Mucosa of stomach (tissue), 1 donor: ENCODE results near the gene PTPN14.

Source experiments
- H3K27me3 ChIP-seq: one replicate; pipeline ENCODE4 v1.7.0; 2013; ENCODE audit warnings: mild to moderate bottlenecking, low read length; ENCODE audit not compliant: control insufficient read depth, insufficient read depth
- H3K36me3 ChIP-seq: one replicate; pipeline ENCODE4 v1.7.0; 2013; ENCODE audit warnings: low read length; ENCODE audit not compliant: control insufficient read depth, insufficient read depth
- H3K4me1 ChIP-seq: one replicate; pipeline ENCODE4 v1.7.0; 2013; ENCODE audit warnings: mild to moderate bottlenecking, low read length; ENCODE audit not compliant: control insufficient read depth, insufficient read depth
- H3K4me3 ChIP-seq: one replicate; pipeline ENCODE4 v1.7.0; 2013; ENCODE audit warnings: low read length
- H3K9ac ChIP-seq: one replicate; pipeline ENCODE4 v1.7.0; 2013; ENCODE audit warnings: mild to moderate bottlenecking, low read length, moderate library complexity
- H3K9me3 ChIP-seq: one replicate; pipeline ENCODE4 v1.7.0; 2013; ENCODE audit warnings: mild to moderate bottlenecking, low read length, moderate library complexity; ENCODE audit not compliant: control insufficient read depth
- donor health status: Pancreatic carcinoma.

PTPN14 gene

DNA sequence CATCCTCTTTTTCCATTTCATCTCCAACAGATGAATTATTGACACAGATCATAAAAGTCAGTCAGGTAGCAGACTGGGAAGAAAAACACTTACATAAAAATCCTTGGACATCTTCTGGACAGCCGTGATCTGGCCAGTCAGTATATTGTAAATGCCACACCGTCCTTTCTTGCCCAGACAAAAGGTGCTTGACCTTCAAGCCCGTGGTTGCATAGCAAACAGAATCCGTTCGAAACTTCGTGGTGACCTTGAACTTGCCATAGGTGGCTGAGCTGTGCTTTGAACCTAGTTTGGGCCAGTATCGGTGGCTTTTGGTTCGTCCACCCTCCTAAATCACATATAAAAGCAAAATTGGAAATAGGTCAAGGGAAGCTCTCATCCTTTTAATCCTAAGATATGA is 182.0 kb downstream of the PTPN14 start:
- Histone ChIP-seq H3K27me3 (no peaks in the 10 kb centered on the region), H3K4me1 (no peaks in the 10 kb centered on the region), H3K36me3 (no peaks in the 10 kb centered on the region), H3K9me3 (no peaks in the 10 kb centered on the region), H3K4me3 (no peak overlapping the region), H3K9ac (no peak overlapping the region)

DNA sequence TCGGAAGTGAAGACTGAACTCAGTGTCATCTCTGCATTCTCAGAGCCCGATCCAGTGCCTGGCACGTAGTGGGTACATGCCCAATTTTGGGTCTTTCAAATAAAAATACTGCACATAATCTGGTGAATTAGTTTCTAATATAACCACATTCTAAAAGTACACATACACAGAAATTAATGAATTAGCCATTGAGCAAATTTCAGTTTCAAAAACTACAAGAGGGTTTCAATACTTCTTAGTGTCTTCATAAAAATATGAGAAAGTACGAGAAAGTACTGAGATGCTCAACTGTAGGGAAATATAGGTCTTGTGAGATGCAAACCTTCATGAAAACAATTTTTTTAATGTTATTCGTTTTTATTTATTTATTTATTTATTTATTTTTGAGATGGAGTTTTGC is 183.6 kb downstream of the PTPN14 start:
- no peaks in the 10 kb centered on the region for H3K27me3 ChIP-seq
- H3K9me3 ChIP-seq: no peaks in the 10 kb centered on the region
- H3K4me3 ChIP-seq: no peak overlapping the region
- no peaks in the 10 kb centered on the region for H3K36me3 ChIP-seq
- H3K9ac ChIP-seq: no peak overlapping the region
- no peaks in the 10 kb centered on the region for H3K4me1 ChIP-seq

DNA sequence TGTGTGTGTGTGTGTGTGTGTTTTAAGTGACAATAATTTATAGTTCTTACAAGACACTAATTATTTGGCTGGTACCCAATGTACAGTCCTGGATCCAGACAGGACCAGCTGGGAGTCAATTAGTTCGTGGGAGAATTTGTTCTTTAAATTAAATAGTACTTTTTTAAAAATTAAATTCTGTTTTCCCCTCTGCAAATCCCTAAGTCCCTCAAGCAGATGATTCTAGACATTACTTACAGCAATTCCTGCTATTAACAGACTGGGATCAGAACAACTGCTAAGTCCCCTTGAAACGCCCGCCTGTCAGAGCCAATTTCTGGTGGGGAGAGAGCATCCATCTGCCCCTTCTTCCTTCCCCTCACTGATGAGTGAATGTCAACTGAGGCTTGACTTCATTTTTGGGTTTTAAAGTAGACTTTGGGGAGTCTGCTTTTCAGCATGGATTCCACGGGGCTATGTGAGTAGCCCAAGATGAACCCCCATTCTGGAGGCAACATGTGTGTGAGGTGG is 186.6 kb downstream of the PTPN14 start:
- Histone ChIP-seq H3K4me1 (no peaks in the 10 kb centered on the region), H3K9ac (no peak overlapping the region), H3K4me3 (no peak overlapping the region), H3K27me3 (no peaks in the 10 kb centered on the region), H3K36me3 (peaks cover 7% of the 10 kb centered on the region), H3K9me3 (no peaks in the 10 kb centered on the region)

DNA sequence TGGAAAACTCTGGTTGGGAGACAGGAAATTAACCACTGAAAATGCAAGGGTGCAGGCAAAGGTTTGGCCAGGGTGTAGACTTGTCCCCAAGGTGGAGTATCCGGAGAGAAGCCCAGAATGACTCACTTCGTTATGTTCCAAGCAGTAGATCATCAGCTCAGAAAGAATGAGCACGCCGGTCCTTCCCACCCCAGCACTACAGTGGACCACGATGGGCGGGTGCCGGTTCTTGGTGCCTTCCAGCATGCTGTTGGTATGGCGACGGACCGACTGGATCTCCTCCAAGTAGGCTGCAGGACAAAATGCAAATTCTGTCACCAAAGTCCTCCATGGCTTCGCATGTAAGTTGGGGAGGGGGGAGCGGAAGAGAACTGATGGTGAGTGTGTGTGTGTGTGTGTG is 187.0 kb downstream of the PTPN14 start:
- Histone ChIP-seq H3K9ac (no peak overlapping the region), H3K4me3 (no peak overlapping the region), H3K4me1 (no peaks in the 10 kb centered on the region), H3K27me3 (no peaks in the 10 kb centered on the region), H3K9me3 (no peaks in the 10 kb centered on the region), H3K36me3 (peaks cover 7% of the 10 kb centered on the region)

DNA sequence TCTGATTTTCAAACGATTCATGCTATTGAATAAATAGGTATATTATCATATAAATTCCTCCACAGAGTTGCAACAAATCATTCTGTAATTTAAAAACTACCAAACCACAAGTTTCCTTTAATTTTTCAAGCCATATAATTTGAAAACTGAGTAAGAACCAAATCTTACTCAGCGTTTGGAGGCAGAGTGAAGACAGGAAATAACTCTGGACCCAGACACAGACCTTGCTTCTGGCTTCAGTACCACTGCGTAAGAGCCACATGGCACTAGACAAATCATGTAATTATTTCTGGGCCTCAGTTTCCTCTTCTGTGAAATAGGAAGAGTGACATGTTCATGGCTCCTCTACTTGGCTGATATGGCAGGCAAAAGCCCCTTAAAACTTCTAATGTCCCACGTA is 188.0 kb downstream of the PTPN14 start:
- H3K9ac ChIP-seq: no peak overlapping the region
- H3K4me3 ChIP-seq: no peak overlapping the region
- H3K9me3 ChIP-seq: no peaks in the 10 kb centered on the region
- H3K36me3 ChIP-seq: peaks cover 7% of the 10 kb centered on the region
- no peaks in the 10 kb centered on the region for H3K27me3 ChIP-seq
- no peaks in the 10 kb centered on the region for H3K4me1 ChIP-seq

DNA sequence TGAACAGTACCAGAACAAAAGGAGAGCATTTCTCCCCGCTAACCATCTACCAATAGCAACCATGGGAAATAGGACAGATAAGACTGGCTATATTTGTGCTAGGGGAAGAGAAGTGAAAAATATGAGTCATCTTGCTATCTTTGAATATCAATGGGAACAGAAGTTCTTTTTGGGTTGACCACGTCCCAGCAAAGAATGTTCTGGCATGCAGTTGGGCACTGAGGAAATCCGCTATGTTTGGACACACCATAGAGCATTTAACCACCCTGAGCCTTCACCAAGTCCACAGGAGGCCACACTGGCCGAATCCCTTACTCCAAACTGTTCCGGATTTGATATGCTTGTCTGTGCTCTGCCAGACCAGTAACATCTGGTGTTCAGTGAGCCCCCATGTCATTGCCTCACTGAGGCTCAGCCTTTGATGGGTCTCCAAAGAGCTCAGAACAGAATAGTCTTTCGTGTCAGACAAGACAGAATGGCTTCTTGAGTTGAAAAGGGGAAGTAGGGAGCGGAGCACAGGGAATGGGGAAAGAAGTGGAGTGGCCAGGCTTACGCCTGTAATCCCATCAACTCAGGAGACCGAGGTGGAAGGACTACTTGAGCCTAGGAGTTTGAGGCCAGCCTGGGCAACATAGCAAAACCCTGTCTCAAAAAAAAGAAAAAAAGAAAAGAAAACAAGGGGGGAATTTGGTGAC is 189.1 kb downstream of the PTPN14 start:
- Histone ChIP-seq H3K4me3 (no peak overlapping the region), H3K9ac (no peak overlapping the region), H3K9me3 (no peaks in the 10 kb centered on the region), H3K36me3 (peaks cover 7% of the 10 kb centered on the region), H3K27me3 (no peaks in the 10 kb centered on the region), H3K4me1 (no peaks in the 10 kb centered on the region)

DNA sequence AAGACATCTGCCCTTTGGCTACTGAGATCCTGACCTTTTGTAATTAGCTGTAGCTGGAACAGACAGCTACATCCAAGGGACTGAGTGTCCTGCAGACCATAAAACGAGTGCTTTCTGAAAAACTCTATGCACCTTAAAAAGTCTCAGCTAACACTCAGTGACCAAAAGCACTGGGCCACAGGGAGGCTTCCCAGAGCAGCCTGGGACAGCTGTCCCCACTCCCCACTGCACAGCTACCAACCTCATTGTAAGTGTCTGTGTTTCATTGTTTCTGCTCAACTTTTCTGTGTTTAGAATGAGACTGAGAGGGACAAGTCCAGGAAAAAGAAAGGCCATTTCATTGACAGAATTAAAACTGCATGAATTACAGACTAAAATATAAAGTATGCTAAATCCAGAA is 189.8 kb downstream of the PTPN14 start:
- H3K36me3 ChIP-seq: peaks cover 7% of the 10 kb centered on the region
- H3K4me3 ChIP-seq: no peak overlapping the region
- no peaks in the 10 kb centered on the region for H3K4me1 ChIP-seq

DNA sequence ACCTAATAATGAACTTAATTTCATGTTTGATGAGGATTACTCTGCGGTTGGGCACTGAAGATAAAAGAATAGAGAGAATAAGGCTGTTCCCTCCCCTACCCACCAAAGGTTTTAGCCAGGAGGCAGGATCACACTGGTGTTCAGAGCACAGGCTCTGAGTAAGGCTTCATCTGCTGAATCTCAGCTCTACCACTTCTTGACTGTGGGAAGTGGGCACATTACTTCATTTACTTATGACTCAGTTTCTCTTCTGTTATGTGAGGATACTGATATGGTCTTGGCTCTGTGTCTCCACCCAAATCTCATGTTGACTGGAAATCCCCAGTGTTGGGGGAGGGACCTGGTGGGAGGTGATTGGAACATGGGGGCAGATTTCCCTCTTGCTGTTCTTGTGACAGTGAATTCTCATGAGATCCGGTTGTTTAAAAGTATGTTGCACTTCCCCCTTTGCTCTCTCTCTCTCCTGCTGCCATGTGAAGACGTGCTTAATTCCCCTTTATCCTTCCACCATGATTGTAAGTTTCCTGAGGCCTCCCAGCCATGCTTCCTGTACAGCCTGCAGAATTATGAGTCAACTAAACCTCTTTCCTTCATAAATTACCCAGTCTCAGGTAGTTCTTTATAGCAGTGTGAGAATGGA is 190.8 kb downstream of the PTPN14 start:
- peaks cover 7% of the 10 kb centered on the region for H3K36me3 ChIP-seq
- no peaks in the 10 kb centered on the region for H3K9me3 ChIP-seq
- no peaks in the 10 kb centered on the region for H3K4me1 ChIP-seq
- no peaks in the 10 kb centered on the region for H3K27me3 ChIP-seq
- no peak overlapping the region for H3K4me3 ChIP-seq
- H3K9ac ChIP-seq: no peak overlapping the region

More for the DNA sequence above, 189.8 kb downstream of the PTPN14 start:
- H3K27me3 ChIP-seq: no peaks in the 10 kb centered on the region
- no peak overlapping the region for H3K9ac ChIP-seq
- H3K9me3 ChIP-seq: no peaks in the 10 kb centered on the region

DNA sequence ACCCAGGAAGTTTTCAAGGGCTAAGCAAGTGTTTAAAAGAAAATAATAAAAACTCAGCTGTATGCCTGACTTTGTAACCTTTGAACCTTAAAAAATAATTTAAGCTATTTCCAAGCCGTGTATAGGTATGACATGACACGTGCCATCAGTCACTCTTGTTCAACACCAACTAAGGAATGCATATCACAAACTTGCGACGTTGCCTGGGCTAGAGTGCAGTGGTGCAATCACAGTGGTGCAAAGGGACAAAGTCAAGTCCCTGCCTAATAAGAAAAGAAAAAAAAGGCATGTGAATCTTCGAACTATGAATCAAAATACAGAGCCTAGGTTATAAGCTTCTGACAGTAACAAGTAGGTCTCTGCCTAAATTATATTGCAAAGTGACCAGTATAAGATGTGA is 191.3 kb downstream of the PTPN14 start:
- Histone ChIP-seq H3K9ac (no peak overlapping the region), H3K4me3 (no peak overlapping the region), H3K36me3 (peaks cover 7% of the 10 kb centered on the region), H3K4me1 (no peaks in the 10 kb centered on the region), H3K9me3 (no peaks in the 10 kb centered on the region), H3K27me3 (no peaks in the 10 kb centered on the region)

DNA sequence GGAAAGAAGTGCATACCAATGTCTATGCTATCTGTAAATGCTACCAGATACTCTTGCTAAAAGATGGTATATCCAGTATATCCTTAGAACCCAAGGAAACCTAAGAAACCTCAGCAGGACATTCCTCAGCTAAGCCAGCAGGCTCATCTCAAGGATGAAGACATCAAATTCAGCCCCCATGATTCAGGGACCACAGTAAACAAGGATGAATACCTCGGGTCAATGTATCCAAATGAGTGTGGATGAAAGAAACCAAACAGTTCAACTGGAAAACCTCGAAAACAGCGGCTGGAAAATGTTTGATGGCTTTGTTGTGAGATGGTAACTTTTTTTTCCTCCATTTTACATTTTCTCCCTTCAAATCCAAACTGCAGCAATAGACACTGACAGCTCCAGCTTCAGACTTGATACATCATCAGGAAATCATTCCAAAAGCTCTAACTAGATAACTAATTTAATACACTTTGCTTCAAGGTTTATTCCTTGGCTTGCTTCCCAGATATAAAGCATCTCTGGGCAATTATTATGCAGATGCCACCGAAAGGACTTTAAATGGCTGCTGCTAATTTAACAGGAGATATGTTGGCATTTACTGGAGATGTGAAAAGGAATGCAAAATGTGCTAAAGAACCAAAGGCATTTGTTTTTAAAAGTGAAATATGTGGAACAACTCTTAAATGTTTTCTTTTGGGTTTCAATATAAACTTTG is 196.8 kb downstream of the PTPN14 start:
- H3K9me3 ChIP-seq: no peaks in the 10 kb centered on the region
- no peak overlapping the region for H3K9ac ChIP-seq
- H3K4me1 ChIP-seq: no peaks in the 10 kb centered on the region
- no peaks in the 10 kb centered on the region for H3K27me3 ChIP-seq
- H3K4me3 ChIP-seq: no peak overlapping the region
- no peaks in the 10 kb centered on the region for H3K36me3 ChIP-seq

DNA sequence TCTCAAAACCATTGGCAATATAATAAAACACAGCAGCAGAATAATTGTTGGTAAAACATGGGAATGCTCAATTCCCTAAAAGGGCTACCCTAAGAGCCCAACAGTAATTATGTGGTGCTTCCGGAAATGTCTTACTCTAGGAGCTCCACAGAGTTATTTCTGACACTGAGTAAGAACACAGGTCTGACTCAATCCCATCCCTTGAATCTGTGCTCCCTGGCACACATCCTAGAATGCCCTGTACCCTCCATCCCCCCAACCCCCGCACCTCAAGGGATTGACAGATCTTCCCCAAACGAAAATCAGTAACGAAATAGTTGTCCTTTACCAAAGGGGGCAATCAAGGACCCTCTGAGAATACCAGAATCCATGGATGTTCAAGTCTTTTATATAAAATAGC is 198.6 kb downstream of the PTPN14 start:
- H3K4me3 ChIP-seq: no peak overlapping the region
- H3K36me3 ChIP-seq: no peaks in the 10 kb centered on the region
- H3K9ac ChIP-seq: no peak overlapping the region
- no peaks in the 10 kb centered on the region for H3K9me3 ChIP-seq
- no peaks in the 10 kb centered on the region for H3K27me3 ChIP-seq
- no peaks in the 10 kb centered on the region for H3K4me1 ChIP-seq

DNA sequence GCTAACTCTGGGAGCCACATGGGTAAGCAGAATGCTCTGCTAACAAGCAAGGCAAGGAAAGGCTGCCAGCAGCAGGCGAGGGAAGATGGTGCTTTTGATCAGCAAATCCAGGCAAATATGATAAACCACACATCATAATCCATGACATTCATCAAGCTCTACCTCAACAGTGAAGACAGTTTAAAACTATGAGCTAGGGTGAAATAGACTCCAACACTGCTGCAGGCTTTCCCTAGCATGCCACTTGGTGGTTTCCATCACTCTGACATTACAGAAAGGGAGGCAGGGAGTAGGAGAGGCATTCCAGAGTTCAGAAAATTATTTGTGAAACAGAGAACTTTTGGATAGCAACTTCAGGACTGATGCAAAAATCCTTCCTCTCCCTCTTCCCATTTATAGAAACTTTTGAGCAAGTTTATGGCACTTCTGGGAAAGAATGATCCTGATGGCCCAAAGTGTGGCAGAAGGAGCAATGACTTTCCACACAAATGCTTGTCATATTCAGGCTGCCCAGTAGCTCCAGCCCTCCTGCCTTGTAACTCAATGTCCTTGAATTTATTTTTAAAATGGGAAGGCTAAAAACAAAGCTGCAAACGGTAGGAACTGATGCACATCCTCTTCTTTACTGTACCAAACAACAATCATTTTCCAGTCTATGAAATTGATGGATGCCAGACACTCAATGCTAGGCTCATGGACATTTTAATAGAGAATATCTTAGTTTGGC is 199.7 kb downstream of the PTPN14 start:
- Histone ChIP-seq H3K9me3 (no peaks in the 10 kb centered on the region), H3K4me1 (no peaks in the 10 kb centered on the region), H3K27me3 (no peaks in the 10 kb centered on the region), H3K4me3 (no peak overlapping the region), H3K36me3 (no peaks in the 10 kb centered on the region), H3K9ac (no peak overlapping the region)
